Mesenchymal stem cell (in vitro differentiated cells and primary cell): Measurements from ENCODE around the gene ESPN.

ENCODE experiments used
- DNase-seq: peaks from one replicate; pipeline ENCODE4 v3.0.0-alpha.2; 2013
- H2AFZ ChIP-seq: one replicate; pipeline ENCODE4 v1.6.1; 2013; ENCODE audit warnings: low read depth, mild to moderate bottlenecking, control low read depth, inconsistent platforms, low read length, moderate library complexity
- H2AK5ac ChIP-seq: 2 replicates; pipeline ENCODE4 v1.6.1; 2013; ENCODE audit warnings: low read length, moderate library complexity, mild to moderate bottlenecking, inconsistent platforms; ENCODE audit not compliant: severe bottlenecking
- H2BK120ac ChIP-seq: one replicate; pipeline ENCODE4 v1.6.1; 2013; ENCODE audit warnings: low read depth, mild to moderate bottlenecking, inconsistent platforms, low read length, moderate library complexity
- H2BK12ac ChIP-seq, 2 experiments: one replicate each; pipeline ENCODE4 v1.6.1; 2013; ENCODE audit warnings: inconsistent platforms in 2 of 2, low read length in 2 of 2, mild to moderate bottlenecking in 2 of 2, moderate library complexity in 2 of 2, control low read depth in 1 of 2
- H2BK15ac ChIP-seq: one replicate; pipeline ENCODE4 v1.6.1; 2013; ENCODE audit warnings: mild to moderate bottlenecking, low read depth, inconsistent platforms; ENCODE audit not compliant: poor library complexity, severe bottlenecking
- H2BK5ac ChIP-seq: 2 replicates; pipeline ENCODE4 v1.6.1; 2013; ENCODE audit warnings: low read depth, mild to moderate bottlenecking, low read length, control low read depth, inconsistent platforms; ENCODE audit not compliant: poor library complexity, severe bottlenecking
- H3K14ac ChIP-seq, 2 experiments: one replicate each; pipeline ENCODE4 v1.6.1; 2013; ENCODE audit warnings: inconsistent platforms in 2 of 2, low read length in 2 of 2, control low read depth in 1 of 2, mild to moderate bottlenecking in 1 of 2, moderate library complexity in 1 of 2
- H3K18ac ChIP-seq, 2 experiments: one replicate each; pipeline ENCODE4 v1.6.1; 2013; ENCODE audit warnings: inconsistent platforms in 2 of 2, low read length in 2 of 2, control low read depth in 1 of 2, low read depth in 1 of 2, mild to moderate bottlenecking in 1 of 2
- H3K23ac ChIP-seq, 2 experiments: one replicate each; pipeline ENCODE4 v1.6.1; 2013; ENCODE audit warnings: inconsistent platforms in 2 of 2, low read length in 2 of 2, mild to moderate bottlenecking in 2 of 2, moderate library complexity in 2 of 2, control low read depth in 1 of 2
- H3K27ac ChIP-seq: 2 replicates; pipeline ENCODE4 v1.5.1; 2013; ENCODE audit warnings: mild to moderate bottlenecking, moderate library complexity, low read length, control low read depth, inconsistent platforms; ENCODE audit not compliant: poor library complexity, severe bottlenecking
- H3K27me3 ChIP-seq, 2 experiments: 2 replicates each; pipeline versions ENCODE4 v1.6.1 to v1.7.0; 2013; ENCODE audit warnings: low read length in 2 of 2, mild to moderate bottlenecking in 2 of 2, moderate library complexity in 2 of 2, control low read depth in 1 of 2, inconsistent platforms in 1 of 2; ENCODE audit not compliant: control insufficient read depth in 1 of 2, insufficient read depth in 1 of 2
- H3K36me3 ChIP-seq, 2 experiments: 2 replicates each; pipeline versions ENCODE4 v1.6.1 to v1.7.0; 2013; ENCODE audit warnings: low read length in 2 of 2, control low read depth in 1 of 2, inconsistent platforms in 1 of 2, low read depth in 1 of 2, mild to moderate bottlenecking in 1 of 2; ENCODE audit not compliant: insufficient read depth in 2 of 2, control insufficient read depth in 1 of 2
- H3K4ac ChIP-seq, 2 experiments: one replicate each; pipeline ENCODE4 v1.6.1; 2013; ENCODE audit warnings: inconsistent platforms in 2 of 2, low read length in 2 of 2, mild to moderate bottlenecking in 2 of 2, moderate library complexity in 2 of 2, control low read depth in 1 of 2, low read depth in 1 of 2
- H3K4me1 ChIP-seq: 2 replicates; pipeline ENCODE4 v1.6.1; 2013; ENCODE audit warnings: low read depth, low read length, control low read depth; ENCODE audit not compliant: control insufficient read depth, insufficient read depth
- H3K4me2 ChIP-seq: 2 replicates; pipeline ENCODE4 v1.6.1; 2013; ENCODE audit warnings: low read length, mild to moderate bottlenecking, inconsistent platforms; ENCODE audit not compliant: poor library complexity, severe bottlenecking
- H3K4me3 ChIP-seq, 2 experiments: 2 replicates each; pipeline versions ENCODE4 v1.5.1 to v1.7.0; 2013; ENCODE audit warnings: low read length in 2 of 2, mild to moderate bottlenecking in 2 of 2, control low read depth in 1 of 2, low read depth in 1 of 2; ENCODE audit not compliant: insufficient read depth in 1 of 2
- H3K79me1 ChIP-seq: replicated peaks from 2 replicates; pipeline ENCODE4 v1.6.1; 2013; ENCODE audit warnings: mild to moderate bottlenecking, control low read depth, low read length, inconsistent platforms; ENCODE audit not compliant: poor library complexity, severe bottlenecking
- H3K9ac ChIP-seq: 2 replicates; pipeline ENCODE4 v1.7.0; 2013; ENCODE audit warnings: mild to moderate bottlenecking, low read length, moderate library complexity
- H3K9me3 ChIP-seq: 2 replicates; pipeline ENCODE4 v1.7.0; 2013; ENCODE audit warnings: mild to moderate bottlenecking, low read length; ENCODE audit not compliant: control insufficient read depth
- H4K8ac ChIP-seq: one replicate; pipeline ENCODE4 v1.6.1; 2013; ENCODE audit warnings: inconsistent platforms, mild to moderate bottlenecking, low read length, moderate library complexity
- H4K91ac ChIP-seq: one replicate; pipeline ENCODE4 v1.6.1; 2013; ENCODE audit warnings: mild to moderate bottlenecking, low read length, inconsistent platforms
- WGBS: methylation state at CpG from one replicate; pipeline ENCODE4 v1.1.7; 2013; ENCODE audit warnings: mixed read lengths; 5-methylcytosine and 5-hydroxymethylcytosine counted together

Gene ESPN

GRCh38 chr1:6505367-6506209, 81.0 kb downstream of the ESPN start:
- no peak overlapping the region for H4K91ac ChIP-seq
- no peak overlapping the region for H4K8ac ChIP-seq
- H2BK120ac ChIP-seq: no peak overlapping the region
- H3K4ac ChIP-seq: no peak overlapping the region
- H3K18ac ChIP-seq: no peak overlapping the region
- no peak overlapping the region for H3K23ac ChIP-seq
- no peak overlapping the region for H2AK5ac ChIP-seq
- H3K4me1 ChIP-seq: peaks cover 8% of the 10 kb centered on the region
- WGBS: 91% methylated on average over 31 of the region's 31 CpGs
- peak overlapping the region in 1 of 2 experiments; percentile 31 for H3K14ac ChIP-seq
- H3K27me3 ChIP-seq: peaks cover 0 to 41% of the 10 kb centered on the region in 2 experiments
- no peaks in the 10 kb centered on the region for H3K79me1 ChIP-seq
- no peak overlapping the region for H2BK15ac ChIP-seq
- no peaks in the 10 kb centered on the region for H3K9me3 ChIP-seq
- H2BK5ac ChIP-seq: no peak overlapping the region
- H3K4me2 ChIP-seq: no peak overlapping the region
- no peak overlapping the region for H2BK12ac ChIP-seq
- H2AFZ ChIP-seq: no peak overlapping the region
- no peak overlapping the region for H3K27ac ChIP-seq
- no peaks in the 10 kb centered on the region for H3K36me3 ChIP-seq
- H3K9ac ChIP-seq: no peak overlapping the region
- no peak overlapping the region for H3K4me3 ChIP-seq
- DNase-seq: no peak

DNA sequence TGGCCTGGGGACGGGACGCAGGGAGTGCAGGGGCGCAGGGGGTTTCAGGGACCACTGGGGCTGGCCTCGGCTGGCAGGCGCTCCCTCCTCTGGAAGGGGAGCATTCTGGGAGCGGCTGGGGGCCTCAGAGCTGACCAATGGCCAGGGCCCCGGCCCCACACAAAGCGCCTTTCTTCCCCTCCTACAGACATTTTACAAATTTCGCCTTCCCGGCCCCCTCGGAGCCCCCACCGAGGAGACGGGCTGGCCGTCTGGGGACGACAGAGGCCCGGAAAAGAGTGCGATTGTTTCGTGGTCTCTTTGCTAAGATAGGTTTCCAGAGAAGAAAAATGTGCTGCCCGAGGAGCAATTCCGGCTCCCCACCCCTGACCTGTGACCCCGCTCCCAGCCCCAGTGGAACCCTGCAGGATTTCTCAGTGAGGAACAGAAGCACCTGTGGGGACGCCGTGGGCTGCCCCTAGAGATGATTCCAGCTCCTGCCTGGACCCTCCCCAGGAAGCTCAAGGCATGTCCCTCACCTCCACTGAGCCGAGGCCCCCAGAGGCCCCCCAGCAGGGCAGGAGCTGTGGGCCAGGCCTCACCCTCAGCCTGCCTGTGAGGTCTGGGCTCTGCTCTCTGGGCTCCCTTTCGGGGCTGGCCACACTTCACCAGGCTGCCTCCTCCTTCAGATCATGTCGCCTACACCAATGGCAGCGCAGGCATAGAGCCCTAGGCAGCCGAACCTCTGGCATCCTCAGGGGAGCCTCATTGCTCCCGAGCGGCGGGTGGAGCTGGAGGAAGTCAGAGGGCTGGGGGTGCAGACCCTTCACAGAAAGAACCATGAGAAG, 81.8 kb downstream of the ESPN start:
- Histone ChIP-seq H3K9me3 (no peaks in the 10 kb centered on the region), H3K18ac (no peak overlapping the region), H2BK5ac (no peak overlapping the region), H4K91ac (no peak overlapping the region), H3K27ac (no peak overlapping the region), H3K4me1 (peaks cover 8% of the 10 kb centered on the region), H3K4me2 (no peak overlapping the region), H2AK5ac (no peak overlapping the region), H3K36me3 (no peaks in the 10 kb centered on the region), H4K8ac (no peak overlapping the region), H3K79me1 (no peaks in the 10 kb centered on the region), H3K27me3 (peaks cover 0 to 34% of the 10 kb centered on the region in 2 experiments), H3K14ac (no peak overlapping the region), H2BK15ac (no peak overlapping the region), H3K4ac (no peak overlapping the region), H2AFZ (no peak overlapping the region), H2BK120ac (no peak overlapping the region), H3K4me3 (no peak overlapping the region), H3K9ac (no peak overlapping the region), H2BK12ac (no peak overlapping the region), H3K23ac (no peak overlapping the region)
- no peak for DNase-seq
- 77% methylated on average over 29 of the region's 31 CpGs for WGBS

- H3K27ac ChIP-seq: no peak overlapping the region
- H3K4me1 ChIP-seq: peaks cover 5% of the 10 kb centered on the region
- H3K14ac ChIP-seq: no peak overlapping the region
- H3K27me3 ChIP-seq: peaks cover 0 to 30% of the 10 kb centered on the region in 2 experiments
- H2BK12ac ChIP-seq: no peak overlapping the region
- 69% methylated on average over 7 of the region's 7 CpGs for WGBS
- no peaks in the 10 kb centered on the region for H3K36me3 ChIP-seq
- H2BK15ac ChIP-seq: no peak overlapping the region
- H3K79me1 ChIP-seq: no peaks in the 10 kb centered on the region
- H3K23ac ChIP-seq: no peak overlapping the region
- H2AK5ac ChIP-seq: no peak overlapping the region
- no peak overlapping the region for H4K91ac ChIP-seq
- no peak overlapping the region for H3K4me2 ChIP-seq
- no peak overlapping the region for H3K18ac ChIP-seq
- no peak overlapping the region for H4K8ac ChIP-seq
- DNase-seq: no peak
- H2BK5ac ChIP-seq: no peak overlapping the region
- H2AFZ ChIP-seq: no peak overlapping the region
- no peaks in the 10 kb centered on the region for H3K9me3 ChIP-seq
- no peak overlapping the region for H3K4ac ChIP-seq
- no peak overlapping the region for H3K4me3 ChIP-seq
- no peak overlapping the region for H2BK120ac ChIP-seq
- H3K9ac ChIP-seq: no peak overlapping the region
Observed at GRCh38 chr1:6507037-6507428, 82.5 kb downstream of the ESPN start.

- Histone ChIP-seq H2BK5ac (no peak overlapping the region), H3K4me2 (no peak overlapping the region), H4K8ac (no peak overlapping the region), H3K9me3 (no peaks in the 10 kb centered on the region), H2BK12ac (no peak overlapping the region), H3K27me3 (peaks cover 0 to 30% of the 10 kb centered on the region in 2 experiments), H4K91ac (no peak overlapping the region), H2BK15ac (no peak overlapping the region), H3K4ac (no peak overlapping the region), H2AK5ac (no peak overlapping the region), H3K4me3 (no peak overlapping the region), H3K14ac (no peak overlapping the region), H2BK120ac (no peak overlapping the region), H3K23ac (no peak overlapping the region), H3K9ac (no peak overlapping the region), H3K4me1 (peaks cover 5% of the 10 kb centered on the region), H3K79me1 (no peaks in the 10 kb centered on the region), H3K18ac (no peak overlapping the region), H3K36me3 (no peaks in the 10 kb centered on the region), H2AFZ (no peak overlapping the region), H3K27ac (no peak overlapping the region)
- WGBS: 83% methylated on average over 12 of the region's 12 CpGs
- no peak for DNase-seq
Observed at GRCh38 chr1:6507461-6507911, 82.9 kb downstream of the ESPN start.
